Measurements from ENCODE around the gene IRF9.

IRF9 gene

DNA sequence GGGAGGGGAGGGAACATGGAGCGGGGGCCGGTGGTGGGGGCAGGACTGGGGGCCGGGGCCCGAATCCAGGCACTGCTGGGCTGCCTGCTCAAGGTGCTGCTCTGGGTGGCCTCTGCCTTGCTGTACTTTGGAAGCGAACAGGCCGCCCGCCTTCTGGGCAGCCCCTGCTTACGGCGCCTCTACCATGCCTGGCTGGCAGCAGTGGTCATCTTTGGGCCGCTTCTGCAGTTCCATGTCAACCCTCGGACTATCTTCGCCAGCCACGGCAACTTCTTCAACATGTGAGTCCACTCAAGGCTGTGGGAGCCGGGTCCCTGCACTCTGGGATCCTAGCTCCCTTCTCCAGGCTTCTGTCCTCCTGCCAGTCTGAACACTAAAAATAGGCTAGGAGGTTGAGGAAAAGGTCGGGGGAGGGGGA, 29.5 kb upstream of the IRF9 start:
- in situ Hi-C loops (cut with MboI; ENCODE audit: low sequenced_read_pairs), result no loop called here

DNA sequence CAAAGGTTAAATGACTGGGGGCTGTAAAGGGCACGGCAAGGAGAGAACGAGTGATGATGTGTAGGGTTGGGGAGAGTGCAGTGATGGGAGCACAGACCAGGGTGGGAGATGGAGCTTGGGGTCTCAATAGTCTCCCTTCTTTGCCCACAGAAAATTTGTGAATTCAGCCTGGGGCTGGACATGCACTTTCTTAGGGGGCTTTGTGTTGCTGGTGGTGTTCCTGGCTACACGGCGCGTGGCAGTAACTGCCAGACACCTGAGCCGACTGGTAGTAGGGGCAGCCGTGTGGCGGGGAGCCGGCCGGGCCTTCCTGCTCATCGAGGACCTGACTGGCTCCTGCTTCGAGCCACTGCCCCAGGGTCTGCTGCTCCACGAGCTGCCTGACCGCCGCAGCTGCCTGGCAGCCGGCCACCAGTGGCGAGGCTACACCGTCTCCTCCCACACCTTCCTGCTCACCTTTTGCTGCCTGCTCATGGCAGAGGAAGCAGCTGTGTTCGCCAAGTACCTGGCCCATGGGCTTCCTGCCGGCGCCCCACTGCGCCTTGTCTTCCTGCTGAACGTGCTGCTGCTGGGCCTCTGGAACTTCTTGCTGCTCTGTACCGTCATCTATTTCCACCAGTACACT, 28.9 kb upstream of the IRF9 start:
- in situ Hi-C loops (cut with MboI; ENCODE audit: low sequenced_read_pairs), result no loop called here

DNA sequence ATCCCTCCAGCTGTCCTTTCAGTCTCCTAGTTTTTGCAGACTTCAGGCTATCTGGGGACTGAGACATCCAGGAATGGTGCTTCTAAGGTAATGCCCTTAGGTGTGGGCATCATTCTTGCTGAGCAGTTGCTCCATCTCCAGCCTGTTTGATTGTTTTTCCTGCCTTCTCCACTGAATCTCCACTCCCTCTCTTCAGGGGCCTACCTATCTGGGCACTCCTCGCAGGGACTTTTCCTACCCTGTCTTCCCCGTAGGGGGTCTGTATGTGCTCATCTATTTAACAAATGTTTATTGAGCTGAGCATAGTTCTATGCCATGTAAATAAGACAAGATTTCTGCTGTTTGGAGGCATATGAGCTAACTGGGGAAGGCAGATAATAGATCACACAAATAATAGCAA, 28.1 kb upstream of the IRF9 start:
- in situ Hi-C loops (cut with MboI; ENCODE audit: low sequenced_read_pairs), result no loop called here

DNA sequence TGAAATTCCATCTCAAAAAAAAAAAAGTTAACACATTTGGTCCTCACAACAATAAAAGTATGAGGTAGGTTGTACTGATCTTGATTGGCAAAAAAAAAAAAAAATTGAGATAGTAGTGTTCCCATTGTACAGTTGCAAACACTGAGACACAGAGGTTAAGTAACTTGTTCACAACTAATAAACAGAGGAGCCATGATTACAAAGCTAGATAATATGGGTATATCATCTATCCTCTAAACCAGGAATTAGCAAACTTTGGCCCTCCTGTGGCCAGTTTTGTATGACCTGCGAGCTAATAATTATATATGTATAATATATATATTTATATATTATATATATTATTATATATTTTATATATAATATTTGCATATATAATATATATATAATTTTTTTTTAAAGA, 27.3 kb upstream of the IRF9 start:
- in situ Hi-C loops (cut with MboI; ENCODE audit: low sequenced_read_pairs), result no loop called here

DNA sequence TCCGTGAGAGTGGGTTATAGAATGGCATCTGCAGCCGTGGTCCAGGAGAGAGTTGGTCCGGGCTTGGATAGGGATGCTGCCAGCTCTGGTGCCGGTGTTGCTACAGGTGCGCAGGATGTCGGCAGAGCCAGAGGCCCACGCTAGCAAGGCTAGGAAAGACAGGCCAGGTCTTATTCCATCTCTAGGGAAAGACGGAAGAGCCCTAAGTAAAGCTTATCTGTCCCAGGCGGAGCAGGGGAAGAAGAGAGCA, 25.6 kb upstream of the IRF9 start:
- in situ Hi-C loops (cut with MboI; ENCODE audit: low sequenced_read_pairs), result no loop called here

DNA sequence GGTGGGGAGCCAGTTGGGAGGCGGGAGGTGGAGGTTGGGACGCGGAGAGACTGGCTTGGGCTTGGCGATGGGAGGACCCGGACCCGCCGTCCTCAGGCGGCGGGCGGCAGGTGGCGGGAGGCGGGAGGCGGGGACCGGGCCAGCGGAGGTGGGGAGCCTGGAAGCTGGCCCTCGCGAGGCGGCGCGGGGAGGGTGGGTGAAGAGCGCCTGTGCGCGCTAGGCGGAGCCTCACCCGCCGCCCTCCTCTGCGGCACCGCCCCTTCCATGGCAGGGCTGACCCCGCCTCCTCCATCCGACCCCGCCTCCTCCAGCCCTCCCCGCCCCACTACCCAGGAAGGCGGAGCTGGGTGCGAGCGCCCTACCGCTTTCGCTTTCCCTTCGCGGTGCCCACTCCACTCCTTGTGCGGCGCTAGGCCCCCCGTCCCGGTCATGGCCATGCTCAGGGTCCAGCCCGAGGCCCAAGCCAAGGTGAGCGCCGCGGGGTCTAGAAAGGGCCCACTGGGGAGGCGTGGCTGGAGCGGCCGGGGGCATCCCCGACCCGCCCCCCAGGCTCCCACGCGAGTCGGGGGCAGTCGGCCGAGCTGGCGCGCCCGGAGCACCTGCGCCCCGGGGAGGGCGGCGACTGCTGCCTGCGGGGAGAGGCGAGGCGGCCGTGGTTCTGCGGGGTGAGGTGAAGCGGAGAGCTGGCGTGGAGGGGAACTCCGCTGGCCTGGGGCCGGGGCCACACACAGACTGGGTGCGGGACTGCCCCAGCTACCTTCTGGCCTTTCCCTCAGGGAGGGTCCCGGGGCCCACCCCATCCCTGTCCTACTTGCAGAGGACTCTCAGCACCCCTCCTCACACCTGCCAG, 25.0 kb upstream of the IRF9 start, which contains the start of gene PSME1:
TSS of gene PSME1 (plus strand) at position 361 of the 850 bp plus-strand sequence. CDS start at position 430, 69 bp downstream.
- in situ Hi-C loops (cut with MboI; ENCODE audit: low sequenced_read_pairs), result no loop called here

DNA sequence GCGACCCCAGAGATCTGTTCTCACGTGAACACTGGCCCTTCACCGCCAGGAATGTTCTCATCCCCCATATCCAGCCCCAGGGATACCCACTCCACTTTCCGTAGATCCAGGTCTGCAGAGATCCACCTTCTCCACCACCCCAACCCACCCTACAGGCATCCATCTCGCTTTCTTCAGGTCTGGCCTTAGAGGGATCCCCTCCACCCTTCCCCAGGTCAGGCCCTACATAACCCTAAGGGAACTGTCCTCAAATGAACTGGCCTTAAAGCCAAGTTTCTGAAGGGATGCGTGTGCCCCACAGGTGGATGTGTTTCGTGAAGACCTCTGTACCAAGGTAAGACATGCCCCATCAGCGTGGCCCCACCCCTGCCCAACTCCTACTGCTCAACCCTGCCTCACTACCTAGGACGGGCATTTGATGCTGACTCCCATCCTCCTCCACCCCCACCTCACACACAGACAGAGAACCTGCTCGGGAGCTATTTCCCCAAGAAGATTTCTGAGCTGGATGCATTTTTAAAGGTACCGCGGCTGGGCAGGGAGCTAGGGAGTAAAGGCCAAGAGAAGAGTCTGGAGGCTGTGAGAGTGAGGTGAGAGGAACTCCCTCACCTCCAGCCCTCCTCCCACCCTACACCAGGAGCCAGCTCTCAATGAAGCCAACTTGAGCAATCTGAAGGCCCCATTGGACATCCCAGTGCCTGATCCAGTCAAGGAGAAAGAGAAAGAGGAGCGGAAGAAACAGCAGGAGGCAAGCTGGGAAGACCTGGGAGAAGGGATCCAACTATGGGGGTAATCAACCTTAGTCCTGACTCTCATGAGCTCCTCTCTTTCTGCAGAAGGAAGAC, 24.2 kb upstream of the IRF9 start:
- in situ Hi-C loops (cut with MboI; ENCODE audit: low sequenced_read_pairs), result no loop called here

DNA sequence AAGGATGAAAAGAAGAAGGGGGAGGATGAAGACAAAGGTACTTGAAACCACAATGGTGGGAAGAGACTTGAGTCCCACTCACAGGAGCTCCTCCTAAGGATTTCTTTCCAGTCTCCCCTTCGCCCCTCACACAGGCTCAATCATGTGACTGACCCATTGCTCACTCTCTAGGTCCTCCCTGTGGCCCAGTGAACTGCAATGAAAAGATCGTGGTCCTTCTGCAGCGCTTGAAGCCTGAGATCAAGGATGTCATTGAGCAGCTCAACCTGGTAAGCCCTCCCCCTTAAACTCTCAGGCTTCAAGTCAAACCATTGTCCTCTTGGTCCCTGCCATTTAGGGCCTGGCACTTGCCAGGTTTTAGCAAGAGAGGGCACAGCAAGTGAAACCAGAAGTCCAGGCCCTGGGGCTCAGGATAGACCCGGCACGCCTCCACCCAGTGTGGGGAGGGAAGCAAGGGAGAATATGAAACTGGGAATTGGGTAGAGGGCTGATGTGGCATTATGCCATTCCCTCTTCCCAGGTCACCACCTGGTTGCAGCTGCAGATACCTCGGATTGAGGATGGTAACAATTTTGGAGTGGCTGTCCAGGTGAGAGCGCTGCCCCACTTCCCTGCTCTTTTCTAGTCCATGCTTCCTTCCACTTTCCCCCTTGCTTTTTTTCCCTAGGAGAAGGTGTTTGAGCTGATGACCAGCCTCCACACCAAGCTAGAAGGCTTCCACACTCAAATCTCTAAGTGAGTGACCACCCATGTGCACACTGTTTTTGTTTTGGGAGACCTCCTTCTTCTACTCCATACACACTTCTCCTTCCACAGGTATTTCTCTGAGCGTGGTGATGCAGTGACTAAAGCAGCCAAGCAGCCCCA, 23.3 kb upstream of the IRF9 start:
- in situ Hi-C loops (cut with MboI; ENCODE audit: low sequenced_read_pairs), result no loop called here

DNA sequence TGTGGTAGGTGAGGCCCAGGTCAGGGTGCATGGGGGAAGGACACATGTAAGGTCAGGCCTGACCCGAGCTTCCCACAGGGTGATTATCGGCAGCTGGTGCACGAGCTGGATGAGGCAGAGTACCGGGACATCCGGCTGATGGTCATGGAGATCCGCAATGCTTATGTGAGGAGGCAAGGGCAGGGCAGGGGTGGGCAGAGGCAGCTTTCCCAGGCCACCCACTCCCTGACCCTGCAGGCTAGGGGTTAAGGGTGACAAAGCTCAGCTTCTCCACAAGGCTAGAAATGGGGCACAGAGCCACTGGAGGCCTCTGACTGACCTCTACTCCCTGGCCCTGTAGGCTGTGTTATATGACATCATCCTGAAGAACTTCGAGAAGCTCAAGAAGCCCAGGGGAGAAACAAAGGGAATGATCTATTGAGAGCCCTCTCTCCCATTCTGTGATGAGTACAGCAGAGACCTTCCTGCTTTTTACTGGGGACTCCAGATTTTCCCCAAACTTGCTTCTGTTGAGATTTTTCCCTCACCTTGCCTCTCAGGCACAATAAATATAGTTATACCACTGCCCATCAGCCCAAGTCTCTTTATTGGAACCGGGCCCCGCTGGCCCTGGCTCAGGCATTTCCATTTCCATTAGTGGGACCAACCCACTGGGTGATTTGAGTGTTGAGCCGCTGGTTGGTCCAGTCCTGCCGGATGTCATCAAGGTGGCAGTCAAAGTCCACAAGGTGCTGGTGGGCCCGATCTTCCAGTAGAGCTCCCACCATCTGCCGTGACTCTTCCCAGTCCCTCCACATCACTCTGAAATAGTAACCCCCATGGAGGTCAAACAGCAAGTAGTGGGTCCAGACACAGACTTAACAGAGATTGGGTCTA, 22.4 kb upstream of the IRF9 start:
- in situ Hi-C loops (cut with MboI; ENCODE audit: low sequenced_read_pairs), result no loop called here

DNA sequence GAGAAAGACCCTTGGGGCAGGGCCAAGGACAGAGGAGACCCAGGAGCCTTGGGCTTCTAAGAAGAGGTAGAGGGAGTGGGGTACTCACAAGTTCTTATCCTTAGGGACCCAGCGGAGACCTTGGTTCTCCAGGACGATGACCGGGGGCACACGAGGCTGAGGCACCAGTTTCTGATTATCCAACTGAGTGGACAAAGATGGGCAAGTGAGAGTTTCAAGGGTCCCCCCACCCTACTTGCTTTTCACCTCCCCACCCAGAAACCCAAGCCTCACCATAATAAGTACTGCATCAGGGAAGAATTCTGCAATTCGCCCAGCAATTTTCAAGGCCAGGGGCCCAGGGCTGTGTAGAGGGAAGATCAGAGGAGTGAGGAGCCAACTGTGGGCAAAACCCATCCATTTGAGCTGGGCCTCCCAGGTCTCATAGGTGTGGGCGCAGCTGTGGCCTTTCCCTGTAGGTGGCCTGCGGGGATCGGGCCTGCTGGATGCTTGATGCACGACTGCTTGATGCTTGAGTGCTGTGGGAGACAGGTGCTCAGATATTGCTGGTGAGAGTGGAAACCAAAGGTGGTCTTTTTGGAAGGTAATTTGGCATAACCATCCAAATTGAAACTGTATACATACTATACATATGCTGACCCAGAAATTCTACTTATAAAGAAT, 21.7 kb upstream of the IRF9 start:
- in situ Hi-C loops (cut with MboI; ENCODE audit: low sequenced_read_pairs), result no loop called here

DNA sequence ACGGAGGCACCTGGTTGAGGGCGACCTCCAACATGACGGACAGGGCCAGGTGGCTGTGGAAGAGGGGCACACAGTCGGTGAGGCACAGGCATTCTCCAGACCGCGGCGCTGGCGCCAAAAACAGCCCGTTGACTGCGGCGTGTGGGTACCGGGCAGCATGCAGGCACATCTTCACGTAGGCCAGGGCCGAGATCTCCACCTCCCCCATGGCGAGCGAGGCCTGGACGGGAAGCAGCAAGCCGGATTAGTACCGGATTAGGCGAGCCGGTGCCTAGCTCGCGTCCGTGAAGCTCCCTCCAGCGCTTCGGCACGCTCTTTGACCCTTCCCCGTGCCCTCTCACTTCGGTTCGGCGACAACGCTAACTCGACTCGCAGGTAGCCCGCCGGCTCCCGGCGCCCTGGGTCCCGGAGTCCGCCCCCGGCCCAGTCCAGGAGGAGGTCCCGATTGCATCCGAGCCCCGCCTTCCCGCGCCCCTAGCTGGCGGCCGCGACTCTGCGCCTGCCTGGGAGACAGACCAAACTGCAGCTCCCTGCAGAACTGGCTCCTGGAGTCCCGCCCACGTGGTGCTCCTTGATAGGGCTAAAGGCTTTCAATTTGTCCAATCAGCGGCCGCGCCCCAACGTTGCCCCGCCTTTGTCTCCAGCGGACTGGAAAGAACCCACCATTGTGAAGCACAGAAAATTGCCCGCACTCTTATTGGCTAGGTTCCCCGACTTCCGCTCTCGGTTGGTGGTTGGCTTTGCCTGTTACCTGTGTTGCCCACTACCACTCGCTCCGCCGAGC, 19.8 kb upstream of the IRF9 start, which contains the start of gene EMC9:
TSS of gene EMC9 (minus strand) at position 495 of the 784 bp plus-strand sequence. CDS start at position 208, 287 bp downstream.
- in situ Hi-C loops (cut with MboI; ENCODE audit: low sequenced_read_pairs), result no loop called here

DNA sequence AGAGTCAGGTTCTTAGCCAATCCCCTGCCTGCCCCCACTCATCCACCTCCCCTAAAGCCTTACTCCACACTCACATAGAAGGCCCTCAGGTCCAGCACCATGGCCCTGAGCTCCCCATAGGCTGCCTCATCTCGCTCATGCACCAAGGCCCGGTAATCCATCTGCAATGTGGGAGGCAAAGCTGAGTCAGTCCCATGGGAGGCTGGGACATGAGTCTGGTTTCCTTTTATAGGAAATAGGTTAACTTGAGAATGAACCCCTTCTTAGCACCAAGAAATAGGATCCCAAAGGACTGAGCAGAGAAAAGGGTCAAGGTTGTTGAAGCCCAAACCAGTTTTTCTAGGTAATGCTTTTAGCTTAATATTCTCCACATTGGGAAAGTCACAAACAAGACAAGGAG, 17.6 kb upstream of the IRF9 start:
- in situ Hi-C loops (cut with MboI; ENCODE audit: low sequenced_read_pairs), result no loop called here

DNA sequence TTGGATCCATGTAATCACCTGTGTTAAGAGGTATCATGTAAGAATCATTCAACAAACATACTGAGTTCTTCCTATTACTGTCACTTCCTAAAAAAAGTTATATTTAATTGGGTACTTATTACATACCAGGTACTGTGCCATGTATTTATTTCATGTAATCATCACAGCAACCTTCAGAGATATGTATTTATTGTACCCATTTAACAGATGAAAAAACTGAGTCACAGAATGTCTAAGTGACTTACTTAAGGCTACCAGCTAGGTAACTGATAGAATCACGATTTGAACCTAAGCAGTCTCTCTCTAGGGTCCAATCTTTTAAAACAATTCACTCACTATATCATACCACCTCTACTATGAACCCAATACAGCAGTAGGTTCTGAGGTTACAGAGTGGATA, 16.6 kb upstream of the IRF9 start:
- in situ Hi-C loops (cut with MboI; ENCODE audit: low sequenced_read_pairs), result no loop called here

DNA sequence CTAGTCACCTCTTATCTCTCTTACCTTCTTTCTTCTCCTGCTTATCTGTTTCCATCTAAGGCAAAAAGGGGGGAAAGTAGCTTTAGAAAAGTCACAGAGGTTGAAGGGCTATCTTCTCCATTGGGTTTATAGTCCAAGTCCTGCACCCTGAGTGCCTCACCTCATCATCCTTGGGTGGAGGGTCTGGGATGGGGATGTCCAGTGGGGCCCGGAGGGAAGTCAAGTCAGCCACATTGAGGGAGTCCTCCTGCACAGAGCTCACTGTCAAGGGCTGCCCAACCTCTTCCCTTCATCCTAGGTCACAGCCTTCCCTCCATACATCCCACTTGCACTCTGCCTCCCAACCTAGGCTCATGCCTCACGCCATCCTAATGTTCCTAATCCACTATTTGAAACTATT, 15.8 kb upstream of the IRF9 start:
- in situ Hi-C loops (cut with MboI; ENCODE audit: low sequenced_read_pairs), result no loop called here

DNA sequence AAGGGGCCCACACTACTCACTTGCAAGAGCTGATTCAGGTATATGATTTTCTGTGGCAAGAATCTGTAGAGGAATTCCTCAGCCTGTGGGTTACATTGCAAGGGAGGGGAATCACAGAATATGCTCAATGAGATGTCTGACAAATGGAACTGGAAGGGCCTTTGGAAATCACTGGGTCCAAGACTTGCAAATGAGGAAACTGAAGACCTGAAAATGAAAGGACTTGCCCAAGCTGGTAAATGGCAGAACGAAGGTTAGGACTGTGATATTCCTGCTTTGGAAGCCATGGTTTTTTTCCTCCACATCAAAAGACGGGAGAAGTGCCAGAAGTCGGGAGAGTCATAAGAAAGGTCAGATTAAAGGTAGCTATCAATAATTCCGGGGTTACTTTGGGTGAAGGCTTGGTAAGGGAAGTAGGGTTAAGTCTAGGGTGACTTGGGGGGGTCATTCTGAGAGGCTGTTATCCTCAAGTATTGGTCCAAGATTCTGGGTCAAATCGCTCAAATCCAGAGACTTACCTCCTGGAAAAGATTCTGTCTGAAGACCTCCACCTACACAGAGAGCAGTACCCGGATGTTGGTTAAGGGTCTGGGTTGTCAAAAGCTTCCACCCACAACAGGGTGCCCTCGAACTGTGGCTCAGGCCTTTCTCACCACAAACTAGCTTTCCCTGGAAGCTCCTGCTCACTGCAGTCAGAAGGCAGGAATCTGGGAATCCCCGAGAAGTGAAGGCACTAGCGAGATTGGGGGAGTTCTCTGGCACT, 15.2 kb upstream of the IRF9 start:
- in situ Hi-C loops (cut with MboI; ENCODE audit: low sequenced_read_pairs), result no loop called here

DNA sequence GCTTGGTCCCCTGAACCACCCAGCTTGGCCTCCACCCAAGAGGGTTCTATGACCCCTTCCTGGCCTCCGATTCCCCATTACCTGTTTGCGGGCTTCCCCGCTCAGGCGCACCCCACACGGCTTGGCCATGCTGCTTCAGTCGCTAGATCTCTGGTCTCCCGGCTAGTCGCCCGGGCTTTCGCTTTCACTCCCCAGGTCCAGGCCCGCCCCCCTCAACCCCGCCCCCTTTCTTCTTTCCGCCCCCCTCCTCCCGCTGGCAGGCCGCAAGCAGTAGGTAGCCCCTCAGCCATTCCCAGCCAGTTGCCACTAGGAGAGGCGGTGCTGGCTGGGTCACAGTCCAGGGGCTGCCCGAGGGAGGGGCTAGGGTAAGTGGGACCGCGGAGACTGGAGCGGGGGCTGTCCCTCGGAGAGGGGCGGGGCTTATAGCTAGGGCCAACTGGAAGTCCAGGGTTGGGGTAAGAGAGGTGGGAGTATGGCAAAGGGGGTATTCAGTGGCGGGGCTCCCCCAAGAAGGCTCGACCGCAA, 14.6 kb upstream of the IRF9 start, which contains the start of gene PSME2:
TSS of gene PSME2 (minus strand) at position 158 of the 525 bp plus-strand sequence. CDS start at position 129, 29 bp downstream.
- in situ Hi-C loops (cut with MboI; ENCODE audit: low sequenced_read_pairs), result no loop called here
